HG03378 (cell line): ENCODE results near the gene EPB41.

Experiments
- ATAC-seq: cut with Tn5 transposase; IDR thresholded peaks from one replicate; pipeline ENCODE4 v1.9.1; 2021; ENCODE audit warnings: mild to moderate bottlenecking, moderate library complexity; ENCODE audit not compliant: unreplicated experiment

EPB41 gene

GRCh38 chr1:28973596-28974421 is 59.4 kb downstream of the EPB41 start:
- ATAC-seq, result no peak

GRCh38 chr1:28974432-28974831 is 60.1 kb downstream of the EPB41 start:
- ATAC-seq, result no peak

GRCh38 chr1:28976248-28976647 is 61.9 kb downstream of the EPB41 start:
- no peak for ATAC-seq

- no peak for ATAC-seq
Measured at GRCh38 chr1:28981210-28981609, 66.8 kb downstream of the EPB41 start.

GRCh38 chr1:28982198-28982597 is 67.8 kb downstream of the EPB41 start:
- no peak for ATAC-seq

GRCh38 chr1:28983091-28983490 is 68.7 kb downstream of the EPB41 start:
- ATAC-seq, result no peak

GRCh38 chr1:28983509-28984310 is 69.3 kb downstream of the EPB41 start:
- no peak for ATAC-seq

GRCh38 chr1:28984311-28984684 is 69.9 kb downstream of the EPB41 start:
- ATAC-seq, result no peak

- no peak for ATAC-seq
Measured at GRCh38 chr1:28985427-28985826, 71.1 kb downstream of the EPB41 start.

GRCh38 chr1:28986306-28986910 is 72.0 kb downstream of the EPB41 start:
- no peak for ATAC-seq

- no peak for ATAC-seq
Measured at GRCh38 chr1:29002792-29003191, 88.4 kb downstream of the EPB41 start.

GRCh38 chr1:29004288-29004687 is 89.9 kb downstream of the EPB41 start:
- no peak for ATAC-seq

- ATAC-seq, result no peak
Measured at GRCh38 chr1:29004798-29005197, 90.4 kb downstream of the EPB41 start.

- no peak for ATAC-seq
Measured at GRCh38 chr1:29011775-29012174, 97.4 kb downstream of the EPB41 start.

- no peak for ATAC-seq
Measured at GRCh38 chr1:29017235-29017634, 102.9 kb downstream of the EPB41 start.

GRCh38 chr1:29017975-29018712 is 103.8 kb downstream of the EPB41 start:
- ATAC-seq, result no peak

GRCh38 chr1:29022620-29023019 is 108.3 kb downstream of the EPB41 start:
- ATAC-seq, result no peak

GRCh38 chr1:29029667-29030066 is 115.3 kb downstream of the EPB41 start:
- no peak for ATAC-seq

- no peak for ATAC-seq
Measured at GRCh38 chr1:29032841-29033240, 118.5 kb downstream of the EPB41 start.

- ATAC-seq, result no peak
Measured at GRCh38 chr1:29033829-29034466, 119.6 kb downstream of the EPB41 start.
